ENCODE measurements around the gene CDS1. TPM values are rescaled to one million over a fixed set of nuclear protein-coding genes. Genes with fewer than 3 reads are reported as not detected.

CDS1 gene
- total and polyA plus RNA-seq, 8 donors, result 3.2 to 62.6 (median 6.7) TPM

GRCh38 chr4:84583876-84584380 lies 1.0 kb downstream of the CDS1 start:
- intact Hi-C loops (cut with DNase I; ENCODE audit: low total_unique reads), result no loop called here
- Histone ChIP-seq H3K27me3 (peaks cover 0 to 28% (median 13%) of the 10 kb centered on the region in 3 donors), H3K4me3 (peak overlapping the region; percentile 59 to 93 (median 82)), H3K27ac (peak overlapping the region; percentile 79 to 97 (median 90)), H3K4me1 (peaks cover 4 to 36% (median 22%) of the 10 kb centered on the region in 4 donors), H3K36me3 (no peaks in the 10 kb centered on the region), H3K9me3 (peaks cover 0 to 7% (median 3%) of the 10 kb centered on the region in 4 donors)
- 6 to 17% (median 11%) methylated on average over 16 of the region's 16 CpGs for WGBS, 5 donors
- DNase-seq, result no peak
- TF ChIP-seq POLR2A (IDR thresholded peaks at IDR 0.05) (no peak), POLR2AphosphoS5 (IDR thresholded peaks at IDR 0.05) (no peak), CTCF (IDR thresholded peaks at IDR 0.05) (no peak), EP300 (IDR thresholded peaks at IDR 0.05) (no peak)

GRCh38 chr4:84585251-84585650 lies 2.3 kb downstream of the CDS1 start:
- Histone ChIP-seq H3K27ac (peak overlapping the region in 1 of 5 donors; percentile 94), H3K27me3 (peaks cover 0 to 28% (median 13%) of the 10 kb centered on the region in 3 donors), H3K4me3 (no peak overlapping the region), H3K4me1 (peaks cover 4 to 36% (median 22%) of the 10 kb centered on the region in 4 donors), H3K9me3 (peaks cover 0 to 7% (median 3%) of the 10 kb centered on the region in 4 donors), H3K36me3 (no peaks in the 10 kb centered on the region)
- DNase-seq, result no peak
- TF ChIP-seq EP300 (IDR thresholded peaks at IDR 0.05) (no peak), CTCF (IDR thresholded peaks at IDR 0.05) (no peak), POLR2AphosphoS5 (IDR thresholded peaks at IDR 0.05) (no peak), POLR2A (IDR thresholded peaks at IDR 0.05) (no peak)
- intact Hi-C loops (cut with DNase I; ENCODE audit: low total_unique reads), result no loop called here

GRCh38 chr4:84594724-84595123 lies 11.8 kb downstream of the CDS1 start:
- H3K27me3 ChIP-seq, result no peaks in the 10 kb centered on the region
- no peak overlapping the region for H3K27ac ChIP-seq

GRCh38 chr4:84596826-84597225 lies 13.9 kb downstream of the CDS1 start:
- WGBS, 5 donors, result 88 to 93% (median 92%) methylated on average over 4 of the region's 4 CpGs
- H3K9me3 ChIP-seq, result no peaks in the 10 kb centered on the region
- no peaks in the 10 kb centered on the region for H3K4me1 ChIP-seq
- intact Hi-C loops (cut with DNase I; ENCODE audit: low total_unique reads), result no loop called here
- H3K27ac ChIP-seq, result no peak overlapping the region
- no peak for DNase-seq
- no peaks in the 10 kb centered on the region for H3K36me3 ChIP-seq
- H3K4me3 ChIP-seq, result no peak overlapping the region
- H3K27me3 ChIP-seq, result no peaks in the 10 kb centered on the region
- no peak for TF ChIP-seq CTCF (IDR thresholded peaks at IDR 0.05)
- no peak for TF ChIP-seq POLR2A (IDR thresholded peaks at IDR 0.05)
- no peak for TF ChIP-seq POLR2AphosphoS5 (IDR thresholded peaks at IDR 0.05)
- no peak for TF ChIP-seq EP300 (IDR thresholded peaks at IDR 0.05)

More at GRCh38 chr4:84594724-84595123, 11.8 kb downstream of the CDS1 start:
- WGBS, 5 donors, result 55 to 78% (median 75%) methylated on average over 2 of the region's 2 CpGs
- Histone ChIP-seq H3K4me1 (no peaks in the 10 kb centered on the region), H3K36me3 (no peaks in the 10 kb centered on the region), H3K4me3 (no peak overlapping the region), H3K9me3 (no peaks in the 10 kb centered on the region)
- no peak for TF ChIP-seq POLR2AphosphoS5 (IDR thresholded peaks at IDR 0.05)
- no peak for TF ChIP-seq POLR2A (IDR thresholded peaks at IDR 0.05)
- no peak for TF ChIP-seq CTCF (IDR thresholded peaks at IDR 0.05)
- no peak for TF ChIP-seq EP300 (IDR thresholded peaks at IDR 0.05)
- intact Hi-C loops (cut with DNase I; ENCODE audit: low total_unique reads), result no loop called here
- DNase-seq, result no peak

All from stomach (tissue), 9 donors.